Muscle of leg (tissue), 11 donors: Measurements from ENCODE around the gene TCEANC2. TPM values are rescaled to one million over a fixed set of nuclear protein-coding genes. Genes with fewer than 3 reads are reported as not detected.

ENCODE experiments used
- DNase-seq: peaks from one replicate; pipeline ENCODE4 v3.0.0; 2013
- H3K27ac ChIP-seq: one replicate; pipeline ENCODE4 v1.5.1; 2013; ENCODE audit warnings: mild to moderate bottlenecking, low read length, control low read depth
- H3K27me3 ChIP-seq: one replicate; pipeline ENCODE4 v1.6.1; 2013; ENCODE audit warnings: low read length; ENCODE audit not compliant: control insufficient read depth, insufficient read depth
- H3K36me3 ChIP-seq: one replicate; pipeline ENCODE4 v1.6.1; 2013; ENCODE audit warnings: low read length; ENCODE audit not compliant: control insufficient read depth, insufficient read depth
- H3K4me1 ChIP-seq: one replicate; pipeline ENCODE4 v1.6.1; 2013; ENCODE audit warnings: low read length; ENCODE audit not compliant: control insufficient read depth, insufficient read depth
- H3K4me3 ChIP-seq: one replicate; pipeline ENCODE4 v1.5.1; 2013; ENCODE audit warnings: low read length, control low read depth
- H3K9me3 ChIP-seq: replicated peaks from 2 replicates; pipeline ENCODE4 v1.6.1; 2013; ENCODE audit warnings: low read depth, low read length; ENCODE audit not compliant: control insufficient read depth
- WGBS: methylation state at CpG from one replicate; pipeline ENCODE4 v1.1.5; 2013; ENCODE audit warnings: missing lambda C conversion rate; ENCODE audit not compliant: insufficient coverage; 5-methylcytosine and 5-hydroxymethylcytosine counted together
- polyA plus RNA-seq, 8 donors: library from polyadenylated mRNA; unstranded; fragments of 120-200 nt; gene quantifications; one replicate each; pipeline versions ENCODE4 v1.2.1 to v1.2.3, GENCODE V29; 2013; ENCODE audit warnings: inconsistent platforms in 1 of 8, low replicate concordance in 1 of 8; ENCODE audit not compliant: insufficient read length in 8 of 8, insufficient read depth in 1 of 8
- total RNA-seq: library from RNA; stranded (reverse); fragments of 120-200 nt; gene quantifications from one replicate; pipeline ENCODE4 v1.2.4, GENCODE V29; 2013

Gene TCEANC2
- total and polyA plus RNA-seq, 9 donors, result 4.0 to 6.2 (median 4.8) TPM

DNA sequence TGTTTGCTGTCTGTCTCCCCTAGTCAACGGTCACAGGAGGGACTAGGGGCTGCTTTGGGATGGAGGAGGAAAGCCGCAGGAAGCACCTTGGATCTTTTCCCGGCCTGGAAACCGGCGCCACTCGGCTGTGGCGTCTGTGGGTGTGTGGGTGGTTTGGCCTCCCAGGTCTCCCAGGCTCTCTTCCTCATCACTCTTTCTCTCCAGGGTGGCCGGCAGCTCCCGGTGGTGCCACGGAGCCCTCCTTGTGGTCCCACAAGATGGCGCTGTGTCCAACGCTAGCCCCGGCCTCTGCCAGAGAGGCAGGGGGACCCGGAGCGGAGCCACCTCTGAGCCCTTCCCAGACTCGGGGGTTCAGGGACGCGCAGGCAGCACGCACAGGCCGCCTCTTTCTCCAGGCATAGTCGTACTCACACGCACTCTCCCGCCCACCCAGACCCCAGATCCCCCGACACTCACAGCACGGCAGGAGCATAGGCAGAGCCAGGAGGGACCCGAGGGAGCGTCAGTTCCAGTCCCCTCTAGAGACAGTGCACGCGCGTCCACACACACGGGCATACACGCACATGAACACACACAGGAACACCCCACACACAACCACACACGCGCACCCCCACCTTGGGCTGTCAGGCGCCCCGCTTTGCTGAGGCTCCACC lies 68.2 kb downstream of the TCEANC2 start:
- Histone ChIP-seq H3K36me3 (no peaks in the 10 kb centered on the region), H3K9me3 (no peaks in the 10 kb centered on the region), H3K4me1 (peaks cover 14% of the 10 kb centered on the region), H3K4me3 (peak overlapping the region; percentile 17), H3K27ac (no peak overlapping the region), H3K27me3 (peaks cover 14% of the 10 kb centered on the region)
- DNase-seq, result peak; percentile 83
- under 1% methylated on average over 28 of the region's 36 CpGs for WGBS

DNA sequence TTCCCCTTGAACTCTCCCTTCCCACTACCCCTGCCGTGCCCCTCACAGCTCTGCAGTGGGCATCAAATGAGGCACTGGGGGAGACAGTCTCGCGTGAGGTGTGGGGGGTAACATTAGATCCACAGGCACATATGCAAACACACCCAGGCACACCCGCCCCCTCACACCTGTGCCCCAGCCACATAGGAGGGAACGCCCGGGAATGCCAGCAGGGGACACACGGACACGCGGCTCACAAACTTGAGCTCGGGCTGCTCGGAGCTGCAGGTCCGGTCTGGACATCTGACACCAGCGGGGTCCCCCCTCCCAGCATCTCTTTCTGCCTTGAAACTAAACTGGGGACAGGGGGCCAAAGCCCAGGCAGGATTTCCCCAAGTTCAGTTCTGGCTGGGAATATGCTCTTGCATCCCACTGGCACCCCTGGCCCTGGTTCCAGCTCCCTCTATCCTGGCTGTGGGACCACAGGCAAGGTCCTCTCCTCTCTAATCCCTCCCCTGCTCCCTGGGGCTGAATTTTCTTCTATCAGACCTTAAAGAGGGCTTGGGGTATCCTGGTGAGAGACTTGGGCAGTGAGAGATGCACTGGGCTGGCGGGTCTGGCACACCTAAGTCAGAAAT lies 68.8 kb downstream of the TCEANC2 start:
- H3K27ac ChIP-seq, result no peak overlapping the region
- 38% methylated on average over 9 of the region's 14 CpGs for WGBS
- no peaks in the 10 kb centered on the region for H3K36me3 ChIP-seq
- DNase-seq, result no peak
- peaks cover 14% of the 10 kb centered on the region for H3K27me3 ChIP-seq
- H3K4me1 ChIP-seq, result peaks cover 14% of the 10 kb centered on the region
- H3K4me3 ChIP-seq, result no peak overlapping the region
- no peaks in the 10 kb centered on the region for H3K9me3 ChIP-seq

GRCh38 chr1:54122992-54123391 lies 69.6 kb downstream of the TCEANC2 start:
- 89% methylated on average over 5 of the region's 8 CpGs for WGBS

GRCh38 chr1:54124472-54124871 lies 71.1 kb downstream of the TCEANC2 start:
- peaks cover 14% of the 10 kb centered on the region for H3K27me3 ChIP-seq
- H3K36me3 ChIP-seq, result no peaks in the 10 kb centered on the region
- peaks cover 14% of the 10 kb centered on the region for H3K4me1 ChIP-seq
- no peak overlapping the region for H3K27ac ChIP-seq
- DNase-seq, result no peak
- 58% methylated on average over 4 of the region's 9 CpGs for WGBS
- no peak overlapping the region for H3K4me3 ChIP-seq
- no peaks in the 10 kb centered on the region for H3K9me3 ChIP-seq

More at GRCh38 chr1:54122992-54123391, 69.6 kb downstream of the TCEANC2 start:
- Histone ChIP-seq H3K36me3 (no peaks in the 10 kb centered on the region), H3K27me3 (peaks cover 14% of the 10 kb centered on the region), H3K9me3 (no peaks in the 10 kb centered on the region), H3K4me3 (no peak overlapping the region), H3K27ac (no peak overlapping the region), H3K4me1 (peaks cover 14% of the 10 kb centered on the region)
- no peak for DNase-seq

DNA sequence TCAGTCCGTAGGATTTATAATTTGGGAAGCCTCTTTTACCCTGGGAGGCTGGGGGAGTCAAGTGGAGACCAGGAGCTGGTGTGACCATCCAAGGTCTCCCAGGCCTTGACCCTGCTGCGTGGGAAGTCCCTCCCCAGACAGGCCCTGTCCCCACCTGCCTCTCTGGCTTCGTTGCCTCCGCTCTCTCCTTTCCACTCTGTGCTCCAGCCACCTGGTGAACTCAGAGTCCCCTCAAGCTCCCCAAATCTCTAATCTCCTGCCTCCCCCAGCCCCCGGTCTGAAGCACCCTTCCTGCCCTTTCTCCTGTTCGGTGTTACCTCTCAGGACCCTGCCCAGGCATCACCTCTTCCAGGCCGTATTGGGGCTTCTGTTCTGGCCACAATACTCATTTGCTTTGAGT lies 71.5 kb downstream of the TCEANC2 start:
- H3K27ac ChIP-seq, result no peak overlapping the region
- H3K36me3 ChIP-seq, result no peaks in the 10 kb centered on the region
- 77% methylated on average over 6 of the region's 7 CpGs for WGBS
- H3K9me3 ChIP-seq, result no peaks in the 10 kb centered on the region
- DNase-seq, result no peak
- H3K4me3 ChIP-seq, result no peak overlapping the region
- H3K27me3 ChIP-seq, result peaks cover 14% of the 10 kb centered on the region
- H3K4me1 ChIP-seq, result peaks cover 14% of the 10 kb centered on the region

GRCh38 chr1:54125386-54126070 lies 72.1 kb downstream of the TCEANC2 start:
- peak; percentile 37 for DNase-seq
- no peak overlapping the region for H3K4me3 ChIP-seq
- WGBS, result 81% methylated on average over 5 of the region's 8 CpGs
- H3K36me3 ChIP-seq, result no peaks in the 10 kb centered on the region
- no peaks in the 10 kb centered on the region for H3K9me3 ChIP-seq
- peaks cover 14% of the 10 kb centered on the region for H3K27me3 ChIP-seq
- peaks cover 14% of the 10 kb centered on the region for H3K4me1 ChIP-seq
- peak overlapping the region; percentile 42 for H3K27ac ChIP-seq

DNA sequence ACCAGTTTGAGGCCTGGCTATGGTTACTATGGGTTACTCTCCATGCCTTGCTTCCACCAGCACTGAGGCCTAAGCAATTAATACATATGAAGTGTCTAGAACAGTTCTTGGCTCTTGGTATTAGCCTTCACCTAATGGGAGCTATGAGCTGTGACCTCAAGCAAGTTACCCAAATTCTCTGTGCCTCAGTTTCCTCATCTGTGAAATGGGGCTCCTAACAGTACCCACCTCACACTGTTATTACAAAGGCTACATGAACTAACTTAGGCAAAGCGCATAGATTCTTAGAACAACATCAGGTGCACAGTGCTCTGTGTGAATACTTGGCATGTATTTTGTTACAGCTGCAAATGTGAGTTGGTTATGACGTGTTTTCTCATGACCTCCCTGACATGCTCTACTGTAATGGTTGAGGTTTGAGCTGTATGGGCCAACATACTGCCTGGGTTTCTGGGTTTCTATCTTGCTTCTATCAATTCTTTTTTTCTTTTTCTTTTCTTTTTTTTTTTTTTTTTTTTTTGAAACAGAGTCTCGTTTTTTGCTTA lies 72.9 kb downstream of the TCEANC2 start:
- peak; percentile 69 for DNase-seq
- Histone ChIP-seq H3K27ac (peak overlapping the region; percentile 42), H3K9me3 (no peaks in the 10 kb centered on the region), H3K27me3 (peaks cover 13% of the 10 kb centered on the region), H3K36me3 (no peaks in the 10 kb centered on the region), H3K4me3 (no peak overlapping the region), H3K4me1 (peaks cover 10% of the 10 kb centered on the region)
- WGBS, result no CpG with 5 or more reads among the region's 3 CpGs

GRCh38 chr1:54127594-54128300 lies 74.3 kb downstream of the TCEANC2 start:
- DNase-seq, result no peak
- no peaks in the 10 kb centered on the region for H3K4me1 ChIP-seq
- no peak overlapping the region for H3K4me3 ChIP-seq
- H3K9me3 ChIP-seq, result no peaks in the 10 kb centered on the region
- 83% methylated on average over 3 of the region's 7 CpGs for WGBS
- H3K27me3 ChIP-seq, result peaks cover 2% of the 10 kb centered on the region
- H3K27ac ChIP-seq, result no peak overlapping the region
- H3K36me3 ChIP-seq, result no peaks in the 10 kb centered on the region

DNA sequence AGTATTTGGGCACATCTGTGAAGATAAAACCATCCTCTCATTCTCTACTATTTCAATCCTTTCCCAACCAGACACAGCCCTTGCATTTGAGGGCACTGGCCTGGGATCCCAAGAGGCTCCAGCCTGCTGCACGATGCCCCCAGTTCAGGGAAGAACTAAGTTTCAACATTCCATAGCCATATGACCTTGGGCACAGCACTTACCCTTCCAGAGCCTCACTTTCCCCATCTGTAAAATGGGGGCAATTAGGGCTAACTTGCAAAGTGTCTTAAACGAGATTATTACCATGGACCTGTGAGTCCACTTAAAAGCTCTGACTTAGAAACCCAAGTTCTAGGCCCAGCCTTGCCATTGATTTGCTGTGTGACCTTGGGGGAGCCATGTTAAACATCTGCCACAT lies 76.5 kb downstream of the TCEANC2 start:
- H3K27me3 ChIP-seq, result peaks cover 2% of the 10 kb centered on the region
- no peaks in the 10 kb centered on the region for H3K36me3 ChIP-seq
- no peak overlapping the region for H3K27ac ChIP-seq
- H3K9me3 ChIP-seq, result no peaks in the 10 kb centered on the region
- no peaks in the 10 kb centered on the region for H3K4me1 ChIP-seq
- no peak for DNase-seq
- 82% methylated on average over 1 of the region's 2 CpGs for WGBS
- H3K4me3 ChIP-seq, result no peak overlapping the region

DNA sequence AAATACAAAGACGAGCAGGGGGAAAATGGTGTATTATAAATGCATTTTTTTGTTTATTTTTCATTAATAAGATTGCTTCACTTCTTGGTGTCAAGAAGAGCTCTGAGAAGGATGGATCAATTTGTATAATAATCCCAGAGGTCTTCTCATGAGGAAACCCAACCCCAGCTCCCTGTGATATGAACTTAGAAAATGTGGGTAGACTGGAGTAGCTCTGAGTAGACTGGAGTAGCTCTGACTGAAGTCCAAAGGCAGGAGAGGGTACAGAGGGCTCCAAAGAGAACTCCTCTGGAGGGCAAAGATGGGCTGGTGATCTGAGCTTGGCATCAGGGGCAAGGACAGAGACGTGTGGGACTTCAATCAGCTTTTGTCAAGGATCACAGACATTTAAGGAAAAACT lies 78.0 kb downstream of the TCEANC2 start:
- no CpG with 5 or more reads among the region's 2 CpGs for WGBS

More for the DNA sequence above, 78.0 kb downstream of the TCEANC2 start:
- Histone ChIP-seq H3K4me1 (peaks cover 5% of the 10 kb centered on the region), H3K27me3 (peaks cover 2% of the 10 kb centered on the region), H3K36me3 (no peaks in the 10 kb centered on the region), H3K4me3 (no peak overlapping the region), H3K27ac (no peak overlapping the region), H3K9me3 (no peaks in the 10 kb centered on the region)
- no peak for DNase-seq
